K562 (cell line): ENCODE results near the gene ZNF195. TPM values are rescaled to one million over a fixed set of nuclear protein-coding genes. Genes with fewer than 3 reads are reported as not detected.
"Not testable (repeated sequence)": the region's sequence is repeated elsewhere in the genome, so short reads cannot be mapped to it uniquely, and the experiment has no call there.

Experiments used
- CREM ChIP-seq: IDR thresholded peaks from 2 replicates; pipeline ENCODE4 v1.6.1; 2014; ENCODE audit warnings: antibody characterized with exemption, low read depth
- CUX1 ChIP-seq: fragments of 200-800 bp; sonication (Bioruptor generic); IDR thresholded peaks from 2 replicates; pipeline ENCODE4 v1.6.1; 2016; ENCODE audit warnings: missing genetic modification characterization, missing compliant biosample characterization
- HBP1 ChIP-seq: fragments of 450-650 bp; formaldehyde crosslinking; IDR thresholded peaks from 2 replicates; pipeline ENCODE4 v1.4.0; 2022; ENCODE audit warnings: missing genetic modification characterization
- HMGXB4 ChIP-seq: sonication (generic); formaldehyde crosslinking; IDR thresholded peaks from 2 replicates; pipeline ENCODE4 v1.8.1; 2023; ENCODE audit warnings: mild to moderate bottlenecking, missing genetic modification reagents
- HNRNPLL ChIP-seq: fragments of 200-400 bp; formaldehyde crosslinking; IDR thresholded peaks from 2 replicates; pipeline ENCODE4 v1.6.1; 2017; ENCODE audit warnings: low read length, low read depth, mild to moderate bottlenecking; ENCODE audit not compliant: poor library complexity, severe bottlenecking
- MAX ChIP-seq: sonication (generic); formaldehyde crosslinking; IDR thresholded peaks from 2 replicates; pipeline ENCODE4 v1.9.0; 2022; ENCODE audit warnings: mild to moderate bottlenecking, missing genetic modification reagents
- MYC ChIP-seq, 2 experiments: fragments of 250-450 bp in 1 of 2; sonication (Bioruptor Pico) in 1 of 2; IDR thresholded peaks; 2 replicates each; pipeline versions ENCODE4 v1.5.1 to v1.6.1; 2012 to 2021; ENCODE audit warnings: low read depth in 2 of 2, borderline replicate concordance in 1 of 2, improper control_type of control experiment in 1 of 2, low read length in 1 of 2, mild to moderate bottlenecking in 1 of 2, moderate library complexity in 1 of 2
- NR2C2 ChIP-seq, 2 experiments: fragments of 200-800 bp in 1 of 2; sonication (Bioruptor generic) in 1 of 2; sonication (generic) in 1 of 2; formaldehyde crosslinking in 1 of 2; IDR thresholded peaks; 2 replicates each; pipeline versions ENCODE4 v1.6.1 to v1.8.0; 2016 to 2022; ENCODE audit warnings: mild to moderate bottlenecking in 1 of 2, missing compliant biosample characterization in 1 of 2, missing genetic modification characterization in 1 of 2, missing genetic modification reagents in 1 of 2
- SP1 ChIP-seq: sonication (generic); formaldehyde crosslinking; IDR thresholded peaks from 2 replicates; pipeline ENCODE4 v1.8.1; 2022; ENCODE audit warnings: mild to moderate bottlenecking, missing genetic modification reagents
- TEAD4 ChIP-seq, 2 experiments: sonication (generic) in 1 of 2; formaldehyde crosslinking in 1 of 2; IDR thresholded peaks; 2 replicates each; pipeline versions ENCODE4 v1.6.1 to v1.8.0; 2012 to 2022; ENCODE audit warnings: borderline replicate concordance in 1 of 2, inconsistent platforms in 1 of 2, low read length in 1 of 2, mild to moderate bottlenecking in 1 of 2, missing genetic modification reagents in 1 of 2
- ZBTB12 ChIP-seq: fragments of 250-450 bp; sonication (Bioruptor Pico); IDR thresholded peaks from 2 replicates; pipeline ENCODE4 v1.4.0; 2020
- ZNF583 ChIP-seq: fragments of 250-450 bp; sonication (Bioruptor Pico); IDR thresholded peaks from 2 replicates; pipeline ENCODE4 v1.4.0; 2020
- ZNF76 ChIP-seq: fragments of 250-450 bp; sonication (Bioruptor Pico); IDR thresholded peaks from 2 replicates; pipeline ENCODE4 v1.4.0; 2020; ENCODE audit warnings: mild to moderate bottlenecking, moderate library complexity, borderline replicate concordance
- polyA plus RNA-seq, 8 experiments: library from polyadenylated mRNA; depleted of rRNA in 4 of 8; stranded (reverse) in 5 of 8; unstranded in 3 of 8; fragments of >200 nt; fragmentation: Nextera tagmentation in 2 of 8; fragmentation: Illumina TruSeq in 1 of 8; extraction: Ambion mirVana in 2 of 8; extraction: Trizol in 1 of 8; gene quantifications; 2 replicates each; pipeline versions ENCODE4 v1.2.1 to v1.2.3, GENCODE V29; 2011 to 2014; ENCODE audit warnings: inconsistent platforms in 1 of 8, missing spikeins in 1 of 8
- total RNA-seq, 7 experiments: library from RNA; depleted of rRNA in 6 of 7; stranded (reverse); fragments of >200 nt in 6 of 7; fragmentation: Illumina TruSeq in 2 of 7; extraction: Trizol in 2 of 7; gene quantifications; 2 replicates each; pipeline versions ENCODE4 v1.2.1 to v1.2.3, GENCODE V29; 2011 to 2021; ENCODE audit warnings: low replicate concordance in 1 of 7

Gene ZNF195
- total and polyA plus RNA-seq, 9 of the 15 experiments (the other 6 are each of a cell fraction or from before 2014, with no cell fraction given), result 42.1 to 75.5 (median 60.4) TPM

- TF ChIP-seq TEAD4 (IDR thresholded peaks at IDR 0.05; ENCODE audit: low read length) (0 out of 2 replicates have a peak, but pooled peaks have one; percentile 24), HBP1 (CRISPR knock-in tag) (0 out of 2 replicates have a peak, but pooled peaks have one; percentile 23), ZBTB12 (0 out of 2 replicates have a peak, but pooled peaks have one; percentile 31), ZNF583 (peak; percentile 15; the same call in 1 of the 2 replicates), MYC (IDR thresholded peaks at IDR 0.05; ENCODE audit: low read depth, low read length) (peak; percentile 97), MYC (CRISPR knock-in tag; IDR thresholded peaks at IDR 0.05; ENCODE audit: borderline replicate concordance, low read depth) (peak; percentile 97), HMGXB4 (CRISPR knock-in tag) (0 out of 2 replicates have a peak, but pooled peaks have one; percentile 53), NR2C2 (CRISPR knock-in tag; IDR thresholded peaks at IDR 0.05) (peak; percentile 92), NR2C2 (tag; IDR thresholded peaks at IDR 0.05) (peak; percentile 90), ZNF76 (CRISPR knock-in tag) (0 out of 2 replicates have a peak, but pooled peaks have one; percentile 16), MAX (CRISPR knock-in tag) (peak; percentile 100), CREM (0 out of 2 replicates have a peak, but pooled peaks have one; percentile 41), HNRNPLL (peak; percentile 9), SP1 (peak; percentile 84), CUX1 (CRISPR knock-in tag) (0 out of 2 replicates have a peak, but pooled peaks have one; percentile 28)
- TF ChIP-seq TEAD4 (CRISPR knock-in tag; IDR thresholded peaks at IDR 0.05; ENCODE audit: borderline replicate concordance), result not testable (repeated sequence)
Observed at GRCh38 chr11:3404076-3404925, 25.4 kb upstream of the ZNF195 start (continued).
